ENCODE measurements around the gene ABCB10. TPM values are rescaled to one million over a fixed set of nuclear protein-coding genes. Genes with fewer than 3 reads are reported as not detected.
"Not testable (repeated sequence)": the region's sequence is repeated elsewhere in the genome, so short reads cannot be mapped to it uniquely, and the experiment has no call there.

ABCB10 gene
- total RNA-seq, 1 donor from 2014 or later: 17.6 TPM

- no peak for TF ChIP-seq CTCF (IDR thresholded peaks at IDR 0.05; ENCODE audit: insufficient read depth, low read length, severe bottlenecking)
- DNase-seq (ENCODE audit: low read depth) (peak; percentile 27), FAIRE-seq (no peak)
- H3K27me3 ChIP-seq (ENCODE audit: control insufficient read depth, insufficient read depth, low read length): no peaks in the 10 kb centered on the region
- H3K4me3 ChIP-seq (ENCODE audit: low read depth, low read length): no peak overlapping the region
- H3K36me3 ChIP-seq (ENCODE audit: control insufficient read depth, insufficient read depth, low read length): no peaks in the 10 kb centered on the region
These were observed 8.8 kb upstream of the ABCB10 start for GRCh38 chr1:229567109-229567868.

- Histone ChIP-seq H3K36me3 (ENCODE audit: control insufficient read depth, insufficient read depth, low read length) (no peaks in the 10 kb centered on the region), H3K27me3 (ENCODE audit: control insufficient read depth, insufficient read depth, low read length) (no peaks in the 10 kb centered on the region), H3K4me3 (ENCODE audit: low read depth, low read length) (no peak overlapping the region)
- peak; percentile 16 for DNase-seq (ENCODE audit: low read depth)
- FAIRE-seq: no peak
- no peak for TF ChIP-seq CTCF (IDR thresholded peaks at IDR 0.05; ENCODE audit: insufficient read depth, low read length, severe bottlenecking)
These were observed 5.2 kb upstream of the ABCB10 start for GRCh38 chr1:229563701-229564100.

- no peak for DNase-seq (ENCODE audit: low read depth)
- FAIRE-seq: no peak
- Histone ChIP-seq H3K36me3 (ENCODE audit: control insufficient read depth, insufficient read depth, low read length) (no peaks in the 10 kb centered on the region), H3K4me3 (ENCODE audit: low read depth, low read length) (no peak overlapping the region), H3K27me3 (ENCODE audit: control insufficient read depth, insufficient read depth, low read length) (no peaks in the 10 kb centered on the region)
- no peak for TF ChIP-seq CTCF (IDR thresholded peaks at IDR 0.05; ENCODE audit: insufficient read depth, low read length, severe bottlenecking)
These were observed 4.7 kb upstream of the ABCB10 start for GRCh38 chr1:229563241-229563640.

- no peak for DNase-seq (ENCODE audit: low read depth)
- no peaks in the 10 kb centered on the region for H3K27me3 ChIP-seq (ENCODE audit: control insufficient read depth, insufficient read depth, low read length)
- H3K4me3 ChIP-seq (ENCODE audit: low read depth, low read length): no peak overlapping the region
- no peak for FAIRE-seq
- H3K36me3 ChIP-seq (ENCODE audit: control insufficient read depth, insufficient read depth, low read length): no peaks in the 10 kb centered on the region
- no peak for TF ChIP-seq CTCF (IDR thresholded peaks at IDR 0.05; ENCODE audit: insufficient read depth, low read length, severe bottlenecking)
These were observed 4.2 kb upstream of the ABCB10 start for GRCh38 chr1:229562686-229563085.

- Histone ChIP-seq H3K27me3 (ENCODE audit: control insufficient read depth, insufficient read depth, low read length) (no peaks in the 10 kb centered on the region), H3K4me3 (ENCODE audit: low read depth, low read length) (no peak overlapping the region), H3K36me3 (ENCODE audit: control insufficient read depth, insufficient read depth, low read length) (no peaks in the 10 kb centered on the region)
- no peak for TF ChIP-seq CTCF (IDR thresholded peaks at IDR 0.05; ENCODE audit: insufficient read depth, low read length, severe bottlenecking)
- FAIRE-seq: no peak
- peak; percentile 17 for DNase-seq (ENCODE audit: low read depth)
These were observed 2.6 kb upstream of the ABCB10 start for GRCh38 chr1:229561141-229561540.

GRCh38 chr1:229560124-229560523 is 1.6 kb upstream of the ABCB10 start:
- DNase-seq (ENCODE audit: low read depth); H3K27me3 ChIP-seq (ENCODE audit: control insufficient read depth, insufficient read depth, low read length); FAIRE-seq; H3K4me3 ChIP-seq (ENCODE audit: low read depth, low read length); H3K36me3 ChIP-seq (ENCODE audit: control insufficient read depth, insufficient read depth, low read length): not testable (repeated sequence)

- not testable (repeated sequence) for H3K27me3 ChIP-seq (ENCODE audit: control insufficient read depth, insufficient read depth, low read length); DNase-seq (ENCODE audit: low read depth); FAIRE-seq; H3K36me3 ChIP-seq (ENCODE audit: control insufficient read depth, insufficient read depth, low read length)
- peak overlapping the region; percentile 73 for H3K4me3 ChIP-seq (ENCODE audit: low read depth, low read length)
These were observed 862 bp upstream of the ABCB10 start for GRCh38 chr1:229559336-229559801.
